ELR (cell line): Measurements from ENCODE around the gene CLEC11A.
"Not testable (repeated sequence)": the region's sequence is repeated elsewhere in the genome, so short reads cannot be mapped to it uniquely, and the experiment has no call there.

Experiments
- DNase-seq: peaks from one replicate; pipeline ENCODE4 v3.0.0-alpha.2; 2015; ENCODE audit warnings: low read depth

CLEC11A gene

GRCh38 chr19:50761501-50761900 lies 38.3 kb downstream of the CLEC11A start:
- not testable (repeated sequence) for DNase-seq

- not testable (repeated sequence) for DNase-seq
Measured at GRCh38 chr19:50763521-50763920, 40.4 kb downstream of the CLEC11A start.

GRCh38 chr19:50764409-50764808 lies 41.2 kb downstream of the CLEC11A start:
- no peak for DNase-seq

- not testable (repeated sequence) for DNase-seq
Measured at GRCh38 chr19:50766746-50767145, 43.6 kb downstream of the CLEC11A start.

- peak; percentile 42 for DNase-seq
Measured at GRCh38 chr19:50767263-50767662, 44.1 kb downstream of the CLEC11A start.

DNA sequence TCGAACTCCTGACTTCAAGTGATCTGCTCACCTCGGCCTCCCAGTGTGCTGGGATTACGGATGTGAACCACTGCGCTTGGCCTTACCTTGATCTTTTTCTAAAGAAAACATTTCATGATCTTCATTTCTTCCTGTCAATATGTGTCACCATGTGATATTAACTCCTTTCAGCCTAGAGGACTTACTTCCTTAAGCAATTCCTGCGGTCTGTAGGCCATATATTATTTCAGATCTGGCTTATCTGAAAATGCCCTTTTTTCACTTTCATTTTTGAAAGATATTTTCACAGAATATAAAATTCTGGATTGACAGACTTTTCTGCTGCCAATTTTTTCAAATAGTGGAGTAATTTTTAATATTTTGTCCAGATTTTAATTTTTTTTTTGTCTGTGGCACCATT lies 45.1 kb downstream of the CLEC11A start:
- DNase-seq: no peak

GRCh38 chr19:50770164-50770563 lies 47.0 kb downstream of the CLEC11A start, which contains the start of gene GPR32:
Gene GPR32 (plus strand): TSS chr19:50770464. CDS start chr19:50770601, 137 bp downstream.
- not testable (repeated sequence) for DNase-seq

DNA sequence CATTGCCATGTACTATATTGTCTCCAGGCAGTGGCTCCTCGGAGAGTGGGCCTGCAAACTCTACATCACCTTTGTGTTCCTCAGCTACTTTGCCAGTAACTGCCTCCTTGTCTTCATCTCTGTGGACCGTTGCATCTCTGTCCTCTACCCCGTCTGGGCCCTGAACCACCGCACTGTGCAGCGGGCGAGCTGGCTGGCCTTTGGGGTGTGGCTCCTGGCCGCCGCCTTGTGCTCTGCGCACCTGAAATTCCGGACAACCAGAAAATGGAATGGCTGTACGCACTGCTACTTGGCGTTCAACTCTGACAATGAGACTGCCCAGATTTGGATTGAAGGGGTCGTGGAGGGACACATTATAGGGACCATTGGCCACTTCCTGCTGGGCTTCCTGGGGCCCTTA lies 47.7 kb downstream of the CLEC11A start:
- DNase-seq: no peak

GRCh38 chr19:50772476-50772875 lies 49.3 kb downstream of the CLEC11A start:
- DNase-seq: peak; percentile 50

GRCh38 chr19:50772912-50773311 lies 49.7 kb downstream of the CLEC11A start:
- not testable (repeated sequence) for DNase-seq

DNA sequence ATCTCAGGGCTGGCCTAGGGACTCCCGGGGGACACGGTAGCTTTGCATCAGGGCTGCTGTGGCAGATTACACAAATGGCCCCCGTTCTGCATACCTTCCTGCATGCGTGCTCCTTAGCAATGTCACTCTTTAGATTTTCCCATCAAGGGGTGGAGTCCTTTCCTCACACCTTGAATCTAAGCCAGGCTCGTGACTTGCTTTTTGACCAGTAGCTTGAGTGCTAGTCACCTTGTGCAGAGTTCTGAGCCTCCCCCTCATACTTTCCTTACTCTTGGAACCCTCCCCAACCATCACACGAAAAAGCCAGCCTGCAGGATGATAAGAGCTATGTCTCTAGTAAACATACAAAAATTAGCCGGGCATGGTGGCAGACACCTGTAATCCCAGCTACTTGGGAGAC lies 50.3 kb downstream of the CLEC11A start:
- DNase-seq: not testable (repeated sequence)
